Brain microvascular endothelial cell (primary cell): ENCODE data around the gene EIF5A.
A peak's percentile ranks its signal among the peaks of the same experiment; 100 is the strongest.

Experiments used
- DNase-seq: peaks from one replicate; pipeline ENCODE4 v3.0.0-alpha.2; 2020
- H3K27ac ChIP-seq: fragments of 250-450 bp; sonication (Bioruptor Pico); 2 replicates; pipeline ENCODE4 v1.5.1; 2020; ENCODE audit warnings: mild to moderate bottlenecking, moderate library complexity
- H3K27me3 ChIP-seq: fragments of 250-450 bp; sonication (Bioruptor Pico); replicated peaks from 2 replicates; pipeline ENCODE4 v1.5.1; 2020; ENCODE audit warnings: mild to moderate bottlenecking
- H3K36me3 ChIP-seq: fragments of 250-450 bp; sonication (Bioruptor Pico); replicated peaks from 2 replicates; pipeline ENCODE4 v1.5.1; 2020; ENCODE audit warnings: mild to moderate bottlenecking
- H3K4me3 ChIP-seq: 2 replicates; pipeline ENCODE4 v1.5.1; 2011; ENCODE audit warnings: low read depth, mild to moderate bottlenecking, control low read depth, low read length, moderate library complexity
- CTCF ChIP-seq: IDR thresholded peaks from 2 replicates; pipeline ENCODE4 v1.5.1; 2011; ENCODE audit warnings: low read depth, mild to moderate bottlenecking, moderate library complexity, low read length, control low read depth, inconsistent platforms; ENCODE audit errors: missing control alignments
- in situ Hi-C: cut with HindIII; loops from 2 replicates; pipeline ENCODE4 v1.10.0; 2017; ENCODE audit warnings: low sequenced_read_pairs, low pct_ligation_motif_present

The EIF5A gene

GRCh38 chr17:7327056-7327455 is 19.6 kb downstream of the EIF5A start:
- DNase-seq, result no peak
- H3K27me3 ChIP-seq, result no peaks in the 10 kb centered on the region
- H3K27ac ChIP-seq, result no peak overlapping the region
- H3K4me3 ChIP-seq, result no peak overlapping the region
- H3K36me3 ChIP-seq, result peaks cover 28% of the 10 kb centered on the region
- no peak for TF ChIP-seq CTCF
- in situ Hi-C loops, result no loop called here

- Histone ChIP-seq H3K36me3 (peaks cover 24% of the 10 kb centered on the region), H3K4me3 (no peak overlapping the region), H3K27me3 (no peaks in the 10 kb centered on the region), H3K27ac (no peak overlapping the region)
- no peak for TF ChIP-seq CTCF
- DNase-seq, result no peak
- in situ Hi-C loops, result no loop called here
Observed at GRCh38 chr17:7327501-7327900, 20.1 kb downstream of the EIF5A start.

- no peaks in the 10 kb centered on the region for H3K27me3 ChIP-seq
- no peak overlapping the region for H3K4me3 ChIP-seq
- no peak for TF ChIP-seq CTCF
- no peak overlapping the region for H3K27ac ChIP-seq
- DNase-seq, result no peak
- in situ Hi-C loops, result no loop called here
- peaks cover 19% of the 10 kb centered on the region for H3K36me3 ChIP-seq
Observed at GRCh38 chr17:7328009-7328408, 20.6 kb downstream of the EIF5A start.

GRCh38 chr17:7328840-7329373 is 21.5 kb downstream of the EIF5A start, which contains the start of gene NEURL4:
NEURL4 (minus strand) TSS chr17:7329335; CDS start chr17:7329312, 23 bp downstream.
- H3K27me3 ChIP-seq, result no peaks in the 10 kb centered on the region
- peak within 1 kb of the TSS; percentile 94 for H3K4me3 ChIP-seq
- in situ Hi-C loops, result no loop called here
- TF ChIP-seq CTCF, result peak; percentile 35
- DNase-seq, result peak; percentile 20
- peaks cover 10% of the 10 kb centered on the region for H3K36me3 ChIP-seq
- peak within 1 kb of the TSS; percentile 70 for H3K27ac ChIP-seq

- in situ Hi-C loops, result no loop called here
- no peak for TF ChIP-seq CTCF
- Histone ChIP-seq H3K4me3 (peak overlapping the region; percentile 94), H3K27ac (peak overlapping the region; percentile 70), H3K36me3 (peaks cover 4% of the 10 kb centered on the region), H3K27me3 (no peaks in the 10 kb centered on the region)
- DNase-seq, result peak; percentile 99
Observed at GRCh38 chr17:7329374-7329996, 22.1 kb downstream of the EIF5A start.
